BE2C (cell line): ENCODE results near the gene GARIN5A.

Experiments
- DNase-seq: peaks from one replicate; pipeline ENCODE4 v3.0.0-alpha.2; 2020
- H3K27me3 ChIP-seq: fragments of 250-450 bp; sonication (Bioruptor Pico); 2 replicates; pipeline ENCODE4 v1.5.1; 2020; ENCODE audit warnings: mild to moderate bottlenecking
- H3K36me3 ChIP-seq: fragments of 250-450 bp; sonication (Bioruptor Pico); 2 replicates; pipeline ENCODE4 v1.5.1; 2020; ENCODE audit warnings: mild to moderate bottlenecking
- H3K4me1 ChIP-seq: fragments of 250-450 bp; sonication (Bioruptor Pico); 2 replicates; pipeline ENCODE4 v1.5.1; 2020
- H3K4me3 ChIP-seq: 2 replicates; pipeline ENCODE4 v1.5.1; 2011; ENCODE audit warnings: low read depth, low read length
- H3K9me3 ChIP-seq: fragments of 250-450 bp; sonication (Bioruptor Pico); 2 replicates; pipeline ENCODE4 v1.5.1; 2020
- TF ChIP-seq, protein P1 (sequence below): IDR thresholded peaks from 2 replicates; pipeline ENCODE4 v1.5.1; 2012; ENCODE audit warnings: mild to moderate bottlenecking, low read depth, low read length

The GARIN5A gene

DNA sequence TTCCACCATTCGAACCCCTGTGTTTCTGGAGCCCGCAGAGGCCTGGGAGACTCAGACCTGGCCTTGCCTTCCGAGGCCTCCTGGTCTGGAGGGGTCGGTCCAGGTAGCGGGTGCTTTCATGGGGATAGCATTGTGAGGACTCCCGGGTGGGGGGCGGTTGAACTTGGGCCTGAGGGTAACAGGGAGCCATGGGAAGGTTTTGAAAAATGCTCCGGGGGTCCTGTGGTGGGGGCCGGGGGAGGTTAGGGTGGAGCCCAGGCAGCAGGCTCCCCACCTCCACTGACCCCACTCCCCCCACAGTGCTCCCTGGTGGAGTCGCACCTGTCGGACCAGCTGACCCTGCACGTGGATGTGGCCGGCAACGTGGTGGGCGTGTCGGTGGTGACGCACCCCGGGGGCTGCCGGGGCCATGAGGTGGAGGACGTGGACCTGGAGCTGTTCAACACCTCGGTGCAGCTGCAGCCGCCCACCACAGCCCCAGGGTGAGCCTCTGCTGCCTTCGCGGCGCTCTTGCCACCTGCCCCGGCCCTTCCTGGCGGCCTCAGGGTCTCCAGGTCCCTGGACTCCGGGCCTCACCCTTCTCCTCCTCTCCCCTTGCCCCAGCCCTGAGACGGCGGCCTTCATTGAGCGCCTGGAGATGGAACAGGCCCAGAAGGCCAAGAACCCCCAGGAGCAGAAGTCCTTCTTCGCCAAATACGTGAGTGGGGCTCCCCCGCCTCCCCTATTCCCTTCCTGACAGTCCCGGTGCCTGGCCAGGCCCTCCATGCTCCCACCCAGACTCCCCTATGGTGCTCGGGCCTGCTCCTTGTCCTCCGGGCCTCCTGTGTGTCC is 3.8 kb upstream of the GARIN5A start:
- H3K4me3 ChIP-seq: no peak overlapping the region
- TF ChIP-seq, protein P1, sequence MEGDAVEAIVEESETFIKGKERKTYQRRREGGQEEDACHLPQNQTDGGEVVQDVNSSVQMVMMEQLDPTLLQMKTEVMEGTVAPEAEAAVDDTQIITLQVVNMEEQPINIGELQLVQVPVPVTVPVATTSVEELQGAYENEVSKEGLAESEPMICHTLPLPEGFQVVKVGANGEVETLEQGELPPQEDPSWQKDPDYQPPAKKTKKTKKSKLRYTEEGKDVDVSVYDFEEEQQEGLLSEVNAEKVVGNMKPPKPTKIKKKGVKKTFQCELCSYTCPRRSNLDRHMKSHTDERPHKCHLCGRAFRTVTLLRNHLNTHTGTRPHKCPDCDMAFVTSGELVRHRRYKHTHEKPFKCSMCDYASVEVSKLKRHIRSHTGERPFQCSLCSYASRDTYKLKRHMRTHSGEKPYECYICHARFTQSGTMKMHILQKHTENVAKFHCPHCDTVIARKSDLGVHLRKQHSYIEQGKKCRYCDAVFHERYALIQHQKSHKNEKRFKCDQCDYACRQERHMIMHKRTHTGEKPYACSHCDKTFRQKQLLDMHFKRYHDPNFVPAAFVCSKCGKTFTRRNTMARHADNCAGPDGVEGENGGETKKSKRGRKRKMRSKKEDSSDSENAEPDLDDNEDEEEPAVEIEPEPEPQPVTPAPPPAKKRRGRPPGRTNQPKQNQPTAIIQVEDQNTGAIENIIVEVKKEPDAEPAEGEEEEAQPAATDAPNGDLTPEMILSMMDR: no peak
- no peaks in the 10 kb centered on the region; the same call in 1 of the 2 replicates for H3K4me1 ChIP-seq
- H3K36me3 ChIP-seq: peaks cover 9% of the 10 kb centered on the region
- no peak for DNase-seq
- H3K9me3 ChIP-seq: no peaks in the 10 kb centered on the region
- H3K27me3 ChIP-seq: no peaks in the 10 kb centered on the region

DNA sequence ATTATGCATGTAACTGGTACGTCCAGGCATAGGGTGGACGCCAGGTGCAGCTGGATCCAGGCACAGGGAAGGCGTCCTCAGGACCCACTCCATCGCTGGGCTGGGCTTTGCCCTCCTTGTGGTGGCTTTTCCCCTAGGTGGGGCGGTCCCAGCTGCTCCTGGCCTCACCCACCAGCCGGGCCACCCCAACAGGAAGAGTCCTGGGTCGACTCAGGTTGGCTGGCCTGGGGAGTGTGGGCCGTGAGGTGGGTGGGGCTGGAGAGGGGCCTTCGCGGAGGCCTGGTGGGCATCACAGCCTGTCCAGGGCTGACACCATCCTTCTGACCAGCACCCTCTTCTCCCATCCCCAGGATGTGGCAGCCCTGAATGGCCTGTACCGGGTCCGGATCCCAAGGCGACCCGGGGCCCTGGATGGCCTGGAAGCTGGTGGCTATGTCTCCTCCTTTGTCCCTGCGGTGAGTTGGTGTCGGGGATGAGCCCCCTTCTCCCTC is 3.2 kb upstream of the GARIN5A start:
- H3K27me3 ChIP-seq: no peaks in the 10 kb centered on the region
- TF ChIP-seq, protein P1: no peak
- H3K9me3 ChIP-seq: no peaks in the 10 kb centered on the region
- H3K4me1 ChIP-seq: no peaks in the 10 kb centered on the region; the same call in 1 of the 2 replicates
- no peak for DNase-seq
- H3K36me3 ChIP-seq: peaks cover 9% of the 10 kb centered on the region
- H3K4me3 ChIP-seq: no peak overlapping the region

DNA sequence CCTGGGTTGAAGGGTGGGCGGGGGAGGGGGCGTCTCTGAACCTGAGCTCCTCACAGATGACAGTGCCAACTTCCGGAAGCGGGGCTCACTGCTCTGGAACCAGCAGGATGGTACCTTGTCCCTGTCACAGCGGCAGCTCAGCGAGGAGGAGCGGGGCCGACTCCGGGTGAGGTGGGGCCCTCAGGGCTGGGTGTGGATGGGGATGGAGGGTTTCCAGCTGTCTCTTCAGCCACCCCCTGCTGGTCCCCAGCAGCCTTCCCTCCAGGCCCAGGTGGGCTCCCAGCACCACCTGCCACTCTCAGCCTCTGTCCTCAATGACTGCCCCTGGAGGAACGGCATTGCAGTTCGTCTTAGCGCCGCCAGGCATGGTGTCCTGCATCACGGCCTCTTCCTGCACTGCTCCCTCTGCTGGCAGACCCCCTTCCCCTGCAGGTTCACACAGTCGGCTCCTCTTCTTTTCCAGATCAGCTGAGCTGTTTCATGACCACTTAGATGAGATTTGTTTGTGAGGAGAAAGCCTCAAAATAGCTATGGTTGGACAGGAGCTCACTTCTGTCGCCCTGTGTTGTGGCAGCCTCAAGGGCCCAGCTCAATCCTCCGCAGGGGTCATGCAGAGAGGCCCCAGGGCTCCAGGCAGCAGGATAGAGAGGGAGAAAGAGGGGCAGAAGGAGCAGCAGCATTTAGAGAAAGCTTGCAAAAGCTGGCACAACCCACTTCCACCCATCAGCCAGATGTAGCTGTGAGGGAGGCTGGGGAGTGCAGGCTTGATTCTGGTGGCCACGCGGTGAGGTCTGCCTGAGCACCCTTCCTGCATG is 2.5 kb upstream of the GARIN5A start:
- no peaks in the 10 kb centered on the region for H3K27me3 ChIP-seq
- no peak overlapping the region for H3K4me3 ChIP-seq
- peak; percentile 81 for DNase-seq
- no peaks in the 10 kb centered on the region; the same call in 1 of the 2 replicates for H3K4me1 ChIP-seq
- no peaks in the 10 kb centered on the region for H3K9me3 ChIP-seq
- TF ChIP-seq, protein P1: peak; percentile 92
- peaks cover 9% of the 10 kb centered on the region for H3K36me3 ChIP-seq

DNA sequence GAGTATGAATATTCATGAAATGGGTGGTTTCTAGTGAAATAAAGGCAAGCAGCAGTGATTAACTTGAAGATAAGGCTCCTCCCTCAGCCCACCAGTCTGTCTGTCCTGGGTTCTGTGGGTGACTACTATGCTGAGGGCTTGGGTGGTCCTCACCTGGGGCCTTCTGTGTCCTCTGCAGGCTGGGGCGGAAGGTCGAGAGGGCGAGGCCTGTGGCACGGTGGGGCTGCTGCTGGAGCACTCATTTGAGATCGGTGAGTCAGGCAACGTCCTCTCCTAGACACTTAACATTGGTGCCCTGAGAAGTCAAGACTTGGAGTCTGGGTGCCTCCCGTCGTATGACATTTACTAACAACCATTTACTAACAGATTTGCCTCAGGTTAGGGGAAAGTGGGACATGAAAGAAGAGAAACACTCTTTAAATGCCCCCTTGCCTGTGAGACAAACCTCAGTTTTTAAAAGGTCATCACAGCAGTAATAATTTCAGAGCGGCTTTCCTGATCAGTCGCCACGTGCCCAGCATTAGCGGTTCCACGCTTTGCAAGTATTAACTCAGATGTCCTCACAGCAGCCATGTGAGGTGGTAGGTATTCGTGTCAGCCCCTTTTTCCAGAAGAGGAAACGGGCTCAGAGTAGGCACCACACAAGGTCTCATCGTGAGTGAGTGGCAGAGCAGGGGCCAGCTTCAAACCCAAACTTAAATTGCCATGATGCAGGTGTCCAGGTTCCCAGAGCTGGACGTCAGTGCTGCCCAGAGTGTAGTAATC is 1.3 kb upstream of the GARIN5A start:
- no peaks in the 10 kb centered on the region for H3K9me3 ChIP-seq
- H3K4me3 ChIP-seq: no peak overlapping the region
- H3K27me3 ChIP-seq: no peaks in the 10 kb centered on the region
- H3K4me1 ChIP-seq: no peaks in the 10 kb centered on the region; the same call in 1 of the 2 replicates
- no peak for DNase-seq
- TF ChIP-seq, protein P1: no peak
- H3K36me3 ChIP-seq: peaks cover 9% of the 10 kb centered on the region

DNA sequence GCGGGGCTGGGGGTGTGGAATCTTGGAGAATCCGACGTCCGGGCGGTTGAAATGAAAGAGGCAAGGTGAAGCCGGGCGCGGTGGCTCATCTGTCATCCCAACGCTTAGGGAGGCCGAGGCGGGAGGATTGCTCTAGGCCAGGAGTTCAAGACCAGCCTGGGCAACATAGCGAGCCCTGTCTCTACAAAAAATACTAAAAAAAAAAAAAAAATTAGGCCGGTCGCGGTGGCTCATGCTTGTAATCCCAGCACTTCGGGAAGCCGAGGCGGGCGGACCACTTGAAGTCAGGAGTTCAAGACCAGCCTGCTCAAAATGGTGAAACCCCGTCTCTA is 225 bp upstream of the GARIN5A start:
- DNase-seq: no peak
- TF ChIP-seq, protein P1: no peak

More for the DNA sequence above, 225 bp upstream of the GARIN5A start:
- Histone ChIP-seq H3K9me3 (no peaks in the 10 kb centered on the region), H3K4me3 (peak overlapping the region; percentile 85), H3K4me1 (no peaks in the 10 kb centered on the region; the same call in 1 of the 2 replicates), H3K36me3 (peaks cover 9% of the 10 kb centered on the region), H3K27me3 (no peaks in the 10 kb centered on the region)
